Renal pelvis (tissue), 4 donors: ENCODE measurements around the gene MSANTD1. TPM values are rescaled to one million over a fixed set of nuclear protein-coding genes. Genes with fewer than 3 reads are reported as not detected.

Experiments
- DNase-seq: peaks from one replicate; pipeline ENCODE4 v3.0.0-alpha.2; 2013
- polyA plus RNA-seq, 3 donors: library from polyadenylated mRNA; unstranded; fragments of 120-200 nt; gene quantifications; one replicate each; pipeline ENCODE4 v1.2.1, GENCODE V29; 2013; ENCODE audit not compliant: insufficient read length in 3 of 3

MSANTD1 gene
- polyA plus RNA-seq, 3 donors, result 0.57 to 1.1 (median 0.84) TPM

DNA sequence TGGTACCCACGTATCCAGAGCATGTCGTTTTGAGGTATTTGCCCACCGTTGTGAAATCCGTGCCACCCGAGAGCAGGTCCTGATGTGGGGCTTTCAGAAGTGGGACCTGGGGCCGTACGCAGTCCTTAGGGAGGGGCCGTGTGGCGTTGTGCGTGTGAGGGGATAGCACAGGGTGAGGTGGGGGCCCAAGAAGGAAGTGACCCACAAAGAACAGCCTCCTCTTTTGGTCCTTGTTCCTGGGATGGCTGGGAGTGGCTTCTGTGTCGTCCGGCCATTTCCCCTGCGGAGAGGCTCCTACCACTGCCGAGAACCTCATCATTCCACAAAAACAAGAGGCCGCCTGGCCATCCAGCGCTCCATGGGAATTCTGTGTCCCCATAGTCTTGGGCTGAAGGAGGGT lies 17.0 kb upstream of the MSANTD1 start:
- DNase-seq, result no peak

GRCh38 chr4:3232871-3233271 lies 16.1 kb upstream of the MSANTD1 start:
- no peak for DNase-seq

DNA sequence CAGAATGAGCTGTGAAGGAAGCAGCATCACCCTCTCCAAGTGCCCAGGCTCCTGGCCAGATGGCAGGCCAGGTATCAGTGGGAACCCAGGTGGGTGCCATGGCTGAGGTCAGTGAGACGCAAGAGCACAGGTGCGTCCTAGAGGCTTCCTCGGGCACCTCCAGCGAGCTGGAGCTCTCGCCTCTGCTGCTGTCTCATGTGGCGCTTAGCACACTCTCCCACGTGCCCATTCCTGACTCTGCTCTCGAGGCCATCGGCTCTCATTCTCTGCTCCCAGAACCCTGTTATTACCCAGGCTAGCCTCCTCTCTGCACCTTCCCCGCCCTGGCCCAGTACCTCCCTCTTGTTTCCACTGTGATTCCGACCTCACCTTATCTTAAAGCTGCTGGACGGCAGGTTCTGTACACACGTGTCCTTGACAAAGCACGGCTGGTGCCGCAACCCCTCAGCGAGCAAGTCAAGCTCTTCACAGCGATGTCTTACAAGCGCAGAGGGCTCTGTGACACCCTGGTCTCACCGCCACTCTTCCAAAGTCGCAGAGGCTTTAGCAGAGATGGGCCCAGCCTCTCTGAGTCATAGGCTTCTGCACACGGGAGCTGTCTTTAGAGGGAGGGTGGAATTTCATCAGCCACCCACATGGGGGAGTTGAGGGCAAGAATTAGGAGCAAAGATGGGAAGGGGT lies 15.4 kb upstream of the MSANTD1 start:
- no peak for DNase-seq

GRCh38 chr4:3234171-3235029 lies 14.6 kb upstream of the MSANTD1 start:
- no peak for DNase-seq

- DNase-seq, result no peak
These were observed 14.0 kb upstream of the MSANTD1 start for GRCh38 chr4:3235030-3235345.

- no peak for DNase-seq
These were observed 13.4 kb upstream of the MSANTD1 start for GRCh38 chr4:3235581-3235980.

DNA sequence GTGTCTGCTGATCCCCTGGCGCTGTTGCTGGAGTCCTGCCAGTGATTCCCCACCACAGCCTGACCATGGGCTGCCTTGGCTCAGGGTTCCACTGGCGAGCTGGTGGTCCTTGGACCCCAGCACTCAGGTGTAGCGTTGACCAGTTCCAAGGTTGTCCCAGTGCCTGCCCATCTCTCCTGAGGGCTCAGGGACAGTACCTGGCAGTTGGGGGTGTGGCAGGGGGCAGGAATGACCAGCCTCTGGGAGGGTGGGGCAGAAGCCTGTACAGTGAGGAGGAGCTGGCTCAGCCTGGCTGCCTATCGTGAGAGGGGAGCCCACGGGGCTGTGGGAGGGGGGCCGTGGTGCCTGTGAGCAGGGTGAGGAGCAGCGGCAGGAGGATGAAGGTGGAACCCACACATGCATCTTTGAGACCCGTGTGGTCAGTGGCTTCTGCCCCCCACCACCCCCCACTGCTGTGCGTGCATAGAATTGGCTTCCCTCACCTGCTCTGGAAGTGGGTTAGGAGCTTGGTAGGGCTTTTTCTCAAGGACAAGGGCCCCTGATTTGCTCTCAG lies 12.6 kb upstream of the MSANTD1 start:
- no peak for DNase-seq

GRCh38 chr4:3237266-3237665 lies 11.7 kb upstream of the MSANTD1 start:
- DNase-seq, result no peak

- no peak for DNase-seq
These were observed 11.0 kb upstream of the MSANTD1 start for GRCh38 chr4:3237712-3238560.

- no peak for DNase-seq
These were observed 10.2 kb upstream of the MSANTD1 start for GRCh38 chr4:3238721-3239120.

GRCh38 chr4:3239303-3239702 lies 9.7 kb upstream of the MSANTD1 start:
- no peak for DNase-seq

DNA sequence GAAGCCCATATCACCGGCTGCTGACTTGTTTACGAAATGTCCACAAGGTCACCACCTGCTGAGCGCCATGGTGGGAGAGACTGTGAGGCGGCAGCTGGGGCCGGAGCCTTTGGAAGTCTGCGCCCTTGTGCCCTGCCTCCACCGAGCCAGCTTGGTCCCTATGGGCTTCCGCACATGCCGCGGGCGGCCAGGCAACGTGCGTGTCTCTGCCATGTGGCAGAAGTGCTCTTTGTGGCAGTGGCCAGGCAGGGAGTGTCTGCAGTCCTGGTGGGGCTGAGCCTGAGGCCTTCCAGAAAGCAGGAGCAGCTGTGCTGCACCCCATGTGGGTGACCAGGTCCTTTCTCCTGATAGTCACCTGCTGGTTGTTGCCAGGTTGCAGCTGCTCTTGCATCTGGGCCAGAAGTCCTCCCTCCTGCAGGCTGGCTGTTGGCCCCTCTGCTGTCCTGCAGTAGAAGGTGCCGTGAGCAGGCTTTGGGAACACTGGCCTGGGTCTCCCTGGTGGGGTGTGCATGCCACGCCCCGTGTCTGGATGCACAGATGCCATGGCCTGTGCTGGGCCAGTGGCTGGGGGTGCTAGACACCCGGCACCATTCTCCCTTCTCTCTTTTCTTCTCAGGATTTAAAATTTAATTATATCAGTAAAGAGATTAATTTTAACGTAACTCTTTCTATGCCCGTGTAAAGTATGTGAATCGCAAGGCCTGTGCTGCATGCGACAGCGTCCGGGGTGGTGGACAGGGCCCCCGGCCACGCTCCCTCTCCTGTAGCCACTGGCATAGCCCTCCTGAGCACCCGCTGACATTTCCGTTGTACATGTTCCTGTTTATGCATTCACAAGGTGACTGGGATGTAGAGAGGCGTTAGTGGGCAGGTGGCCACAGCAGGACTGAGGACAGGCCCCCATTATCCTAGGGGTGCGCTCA lies 8.7 kb upstream of the MSANTD1 start:
- DNase-seq, result no peak

- DNase-seq, result no peak
These were observed 7.9 kb upstream of the MSANTD1 start for GRCh38 chr4:3240936-3241522.

DNA sequence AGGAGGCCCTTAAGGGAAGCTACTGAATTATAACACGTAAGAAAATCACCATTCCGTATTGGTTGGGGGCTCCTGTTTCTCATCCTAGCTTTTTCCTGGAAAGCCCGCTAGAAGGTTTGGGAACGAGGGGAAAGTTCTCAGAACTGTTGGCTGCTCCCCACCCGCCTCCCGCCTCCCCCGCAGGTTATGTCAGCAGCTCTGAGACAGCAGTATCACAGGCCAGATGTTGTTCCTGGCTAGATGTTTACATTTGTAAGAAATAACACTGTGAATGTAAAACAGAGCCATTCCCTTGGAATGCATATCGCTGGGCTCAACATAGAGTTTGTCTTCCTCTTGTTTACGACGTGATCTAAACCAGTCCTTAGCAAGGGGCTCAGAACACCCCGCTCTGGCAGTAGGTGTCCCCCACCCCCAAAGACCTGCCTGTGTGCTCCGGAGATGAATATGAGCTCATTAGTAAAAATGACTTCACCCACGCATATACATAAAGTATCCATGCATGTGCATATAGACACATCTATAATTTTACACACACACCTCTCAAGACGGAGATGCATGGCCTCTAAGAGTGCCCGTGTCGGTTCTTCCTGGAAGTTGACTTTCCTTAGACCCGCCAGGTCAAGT lies 6.9 kb upstream of the MSANTD1 start:
- peak; percentile 84 for DNase-seq

GRCh38 chr4:3243136-3243780 lies 5.7 kb upstream of the MSANTD1 start:
- DNase-seq, result peak; percentile 37

GRCh38 chr4:3244002-3244401 lies 5.0 kb upstream of the MSANTD1 start:
- no peak for DNase-seq

- no peak for DNase-seq
These were observed 4.2 kb upstream of the MSANTD1 start for GRCh38 chr4:3244747-3245146.

GRCh38 chr4:3245676-3246075 lies 3.3 kb upstream of the MSANTD1 start:
- no peak for DNase-seq
